ENCODE measurements around the gene NPAS2. TPM values are rescaled to one million over a fixed set of nuclear protein-coding genes. Genes with fewer than 3 reads are reported as not detected.
A peak's percentile ranks its signal among the peaks of the same experiment; 100 is the strongest.

The NPAS2 gene
- polyA plus RNA-seq, 1 experiment, result 13.5 TPM

DNA sequence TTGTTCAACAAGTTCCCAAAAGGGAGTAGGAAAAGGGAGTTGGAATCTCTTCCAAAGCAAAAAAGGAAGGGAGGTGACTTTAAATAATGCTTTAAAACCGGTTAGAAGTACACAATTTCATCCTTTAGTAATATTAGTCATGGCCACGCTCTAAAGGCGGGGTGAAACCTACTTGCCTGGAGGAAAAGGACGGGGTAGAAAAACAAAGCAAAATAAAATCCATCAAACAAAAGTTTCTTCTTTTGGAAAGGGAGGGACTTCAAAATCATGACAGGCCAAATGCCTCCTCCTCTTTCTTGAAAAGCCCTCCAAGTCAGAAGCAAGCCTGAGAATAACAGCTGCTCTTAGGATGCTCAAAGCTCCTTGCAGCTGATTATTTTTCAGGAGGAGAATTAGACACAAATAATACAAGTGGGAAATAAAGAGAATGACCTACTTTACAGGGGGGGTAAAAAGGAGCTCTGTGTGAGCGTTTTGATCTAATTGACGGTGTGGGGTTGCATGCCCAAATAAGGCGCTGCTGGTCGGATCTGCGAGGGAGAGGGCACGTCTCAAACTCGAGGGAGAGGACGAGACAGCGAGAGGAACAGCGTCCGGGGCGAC lies 1.8 kb upstream of the NPAS2 start:
- CTCF ChIA-PET, result interaction anchor here (0.6 to 1.4 kb wide), 5 partner anchors 10 to 211 kb away, joined by 3 to 7 read pairs (median 3); no protein-coding TSS in a partner anchor

GRCh38 chr2:100818606-100819369 lies 1.2 kb upstream of the NPAS2 start:
- POLR2A ChIA-PET, result interaction anchor here (0.6 to 1.4 kb wide), 6 partner anchors 39 to 1457 kb away, joined by 3 to 12 read pairs (median 4); partner anchors contain the start of gene RPL31
- peak overlapping the region; percentile 61 for H3K27ac ChIP-seq (ENCODE audit: low read depth, low read length)

More for the DNA sequence above, 1.8 kb upstream of the NPAS2 start:
- Histone ChIP-seq H3K27me3 (ENCODE audit: control insufficient read depth, insufficient read depth, low read length) (no peaks in the 10 kb centered on the region), H3K9me3 (ENCODE audit: control insufficient read depth, insufficient read depth, low read length) (no peaks in the 10 kb centered on the region; the same call in 1 of the 2 replicates), H3K4me3 (ENCODE audit: low read depth, low read length) (peak overlapping the region; percentile 84), H3K27ac (ENCODE audit: low read depth, low read length) (peak overlapping the region; percentile 61)
- no peak for TF ChIP-seq CTCF (IDR thresholded peaks at IDR 0.05; ENCODE audit: low read depth, low read length)
- POLR2A ChIA-PET, result interaction anchor here (1.3 to 1.4 kb wide), 3 partner anchors 40 to 184 kb away, joined by 4 to 12 read pairs (median 5); partner anchors contain the start of gene RPL31
- no peak for DNase-seq (ENCODE audit: low read depth, low spot score)

GRCh38 chr2:100820273-100820522 lies 259 bp downstream of the NPAS2 start:
- no peak overlapping the region for H3K27ac ChIP-seq (ENCODE audit: low read depth, low read length)
- peak overlapping the region; percentile 84 for H3K4me3 ChIP-seq (ENCODE audit: low read depth, low read length)
- no peaks in the 10 kb centered on the region for H3K27me3 ChIP-seq (ENCODE audit: control insufficient read depth, insufficient read depth, low read length)
- H3K9me3 ChIP-seq (ENCODE audit: control insufficient read depth, insufficient read depth, low read length), result no peaks in the 10 kb centered on the region; the same call in 1 of the 2 replicates
- TF ChIP-seq CTCF (IDR thresholded peaks at IDR 0.05; ENCODE audit: low read depth, low read length), result no peak
- ChIA-PET POLR2A (no interaction called here), CTCF (interaction anchor here (2.0 kb wide), 1 partner anchor 90 kb away, joined by 9 read pairs; no protein-coding TSS in a partner anchor)
- DNase-seq (ENCODE audit: low read depth, low spot score), result no peak

More at GRCh38 chr2:100818606-100819369, 1.2 kb upstream of the NPAS2 start:
- TF ChIP-seq CTCF (IDR thresholded peaks at IDR 0.05; ENCODE audit: low read depth, low read length), result peak; percentile 40
- H3K9me3 ChIP-seq (ENCODE audit: control insufficient read depth, insufficient read depth, low read length), result no peaks in the 10 kb centered on the region; the same call in 1 of the 2 replicates
- peak overlapping the region; percentile 84 for H3K4me3 ChIP-seq (ENCODE audit: low read depth, low read length)
- H3K27me3 ChIP-seq (ENCODE audit: control insufficient read depth, insufficient read depth, low read length), result no peaks in the 10 kb centered on the region
- CTCF ChIA-PET, result interaction anchor here (0.6 to 1.4 kb wide), 7 partner anchors 25 to 240 kb away, joined by 3 to 7 read pairs (median 3); no protein-coding TSS in a partner anchor
- peak; percentile 33 for DNase-seq (ENCODE audit: low read depth, low spot score)

DNA sequence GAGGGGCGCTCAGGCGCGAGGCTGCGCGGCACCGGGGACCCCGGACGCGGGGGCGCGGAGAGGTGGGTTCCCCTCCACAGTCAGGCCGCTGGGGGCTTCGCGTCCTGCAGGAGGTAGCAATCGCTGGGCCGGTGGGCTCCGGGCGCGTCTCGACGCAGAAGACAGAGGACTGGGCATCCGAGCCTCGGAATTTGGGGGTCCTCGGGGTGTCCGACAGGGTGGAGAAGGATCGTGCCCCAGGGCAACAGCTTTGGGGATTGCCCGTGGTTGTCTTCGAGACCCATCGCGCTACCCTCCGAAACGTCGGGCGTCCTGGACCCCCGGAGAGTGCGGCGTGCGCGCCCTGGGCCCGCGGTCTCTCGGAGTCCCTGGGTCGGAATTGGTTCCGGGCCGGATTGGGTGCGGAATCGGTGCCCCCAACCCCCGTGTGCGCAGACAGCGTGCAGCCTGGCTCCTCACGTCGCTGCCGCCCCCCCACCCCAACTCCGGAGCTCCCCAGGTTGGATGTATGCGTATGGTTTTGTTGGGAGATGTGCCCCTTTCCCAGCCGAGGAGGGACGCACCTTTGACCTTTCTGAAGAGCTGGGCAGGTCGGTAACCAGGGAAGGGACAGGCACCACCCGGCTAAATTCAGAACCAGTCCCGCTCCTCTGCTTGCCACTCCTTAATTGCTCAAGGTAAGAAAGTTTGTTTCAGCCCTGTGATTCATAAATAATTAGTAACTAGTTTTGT lies 750 bp downstream of the NPAS2 start:
- H3K4me3 ChIP-seq (ENCODE audit: low read depth, low read length), result peak overlapping the region; percentile 84
- ChIA-PET CTCF (interaction anchor here (1.1 to 2.0 kb wide), 2 partner anchors 32 to 90 kb away, joined by 8 to 9 read pairs; no protein-coding TSS in a partner anchor), POLR2A (interaction anchor here (0.6 to 0.7 kb wide), 2 partner anchors 22 to 46 kb away, joined by 3 to 5 read pairs; no protein-coding TSS in a partner anchor)
- no peak overlapping the region for H3K27ac ChIP-seq (ENCODE audit: low read depth, low read length)
- TF ChIP-seq CTCF (IDR thresholded peaks at IDR 0.05; ENCODE audit: low read depth, low read length), result no peak
- H3K9me3 ChIP-seq (ENCODE audit: control insufficient read depth, insufficient read depth, low read length), result no peaks in the 10 kb centered on the region; the same call in 1 of the 2 replicates
- no peak for DNase-seq (ENCODE audit: low read depth, low spot score)
- H3K27me3 ChIP-seq (ENCODE audit: control insufficient read depth, insufficient read depth, low read length), result no peaks in the 10 kb centered on the region

Data from AG04450 (cell line).